HL-60 (cell line): ENCODE data around the gene CCDC107.

Experiments
- SPI1 ChIP-seq: IDR thresholded peaks from 2 replicates; pipeline ENCODE4 v1.6.1; 2012; ENCODE audit warnings: low read depth, mild to moderate bottlenecking, borderline replicate concordance
- TF ChIP-seq, protein P1 (sequence below): IDR thresholded peaks from one replicate; pipeline ENCODE4 v1.5.1; 2011; ENCODE audit warnings: low read length, control low read depth, inconsistent platforms; ENCODE audit not compliant: insufficient read depth

DNA sequence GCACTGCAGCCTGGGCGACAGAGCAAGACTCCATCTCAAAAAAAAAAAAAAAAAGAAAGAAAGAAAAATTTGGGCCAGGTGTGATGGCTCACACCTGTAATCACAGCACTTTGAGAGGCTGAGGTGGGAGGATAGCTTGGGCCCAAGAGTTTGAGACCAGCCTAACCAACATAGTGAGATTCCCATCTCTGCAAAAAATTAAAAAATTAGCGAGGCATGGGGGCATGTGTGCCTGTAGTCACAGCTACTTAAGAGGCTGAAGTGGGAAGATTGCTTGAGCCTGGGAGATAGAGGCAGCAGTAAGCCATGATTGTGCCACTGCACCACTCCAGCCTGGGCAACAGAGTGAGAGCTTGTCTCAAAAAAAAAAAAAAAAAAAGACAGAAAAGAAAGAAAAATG lies 4.5 kb upstream of the CCDC107 start:
- TF ChIP-seq, protein P1, sequence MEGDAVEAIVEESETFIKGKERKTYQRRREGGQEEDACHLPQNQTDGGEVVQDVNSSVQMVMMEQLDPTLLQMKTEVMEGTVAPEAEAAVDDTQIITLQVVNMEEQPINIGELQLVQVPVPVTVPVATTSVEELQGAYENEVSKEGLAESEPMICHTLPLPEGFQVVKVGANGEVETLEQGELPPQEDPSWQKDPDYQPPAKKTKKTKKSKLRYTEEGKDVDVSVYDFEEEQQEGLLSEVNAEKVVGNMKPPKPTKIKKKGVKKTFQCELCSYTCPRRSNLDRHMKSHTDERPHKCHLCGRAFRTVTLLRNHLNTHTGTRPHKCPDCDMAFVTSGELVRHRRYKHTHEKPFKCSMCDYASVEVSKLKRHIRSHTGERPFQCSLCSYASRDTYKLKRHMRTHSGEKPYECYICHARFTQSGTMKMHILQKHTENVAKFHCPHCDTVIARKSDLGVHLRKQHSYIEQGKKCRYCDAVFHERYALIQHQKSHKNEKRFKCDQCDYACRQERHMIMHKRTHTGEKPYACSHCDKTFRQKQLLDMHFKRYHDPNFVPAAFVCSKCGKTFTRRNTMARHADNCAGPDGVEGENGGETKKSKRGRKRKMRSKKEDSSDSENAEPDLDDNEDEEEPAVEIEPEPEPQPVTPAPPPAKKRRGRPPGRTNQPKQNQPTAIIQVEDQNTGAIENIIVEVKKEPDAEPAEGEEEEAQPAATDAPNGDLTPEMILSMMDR: no peak
- TF ChIP-seq SPI1: no peak
